Peyer's patch (tissue), 4 donors: Measurements from ENCODE around the gene PDSS2. TPM values are rescaled to one million over a fixed set of nuclear protein-coding genes. Genes with fewer than 3 reads are reported as not detected.
"Not testable (repeated sequence)": the region's sequence is repeated elsewhere in the genome, so short reads cannot be mapped to it uniquely, and the experiment has no call there.

Source experiments
- DNase-seq, 3 donors: peaks; one replicate each; pipeline ENCODE4 v3.0.0-alpha.2; 2017 to 2019
- H3K27ac ChIP-seq, 4 donors: fragments of 200-600 bp; sonication (generic); one replicate each; pipeline ENCODE4 v1.5.1; 2016 to 2019
- H3K27me3 ChIP-seq, 2 donors: fragments of 200-600 bp; sonication (generic); one replicate each; pipeline ENCODE4 v1.5.1; 2019
- H3K36me3 ChIP-seq, 3 donors: fragments of 200-600 bp; sonication (generic); one replicate each; pipeline ENCODE4 v1.5.1; 2016 to 2019
- H3K4me1 ChIP-seq, 4 donors: fragments of 200-600 bp; sonication (generic); one replicate each; pipeline ENCODE4 v1.5.1; 2016 to 2019
- H3K4me3 ChIP-seq, 4 donors: fragments of 200-600 bp; sonication (generic); 1 replicate in 3 of 4; 2 replicates in 1 of 4; pipeline ENCODE4 v1.5.1; 2016 to 2019; ENCODE audit warnings: mild to moderate bottlenecking in 1 of 4
- H3K9me3 ChIP-seq, 4 donors: fragments of 200-600 bp; sonication (generic); one replicate each; pipeline ENCODE4 v1.5.1; 2016 to 2019; ENCODE audit warnings: mild to moderate bottlenecking in 1 of 4
- POLR2A ChIP-seq, 2 donors: fragments of 450-650 bp; IDR thresholded peaks; one replicate each; pipeline ENCODE4 v1.5.1; 2017; ENCODE audit warnings: antibody characterized with exemption in 2 of 2, mild to moderate bottlenecking in 2 of 2, moderate library complexity in 2 of 2
- total RNA-seq, 4 donors: library from RNA; depleted of rRNA; stranded (reverse); fragments of >200 nt; gene quantifications; one replicate each; pipeline ENCODE4 v1.1.0, GENCODE V29; 2016
- TF ChIP-seq, protein P1 (sequence below), 6 experiments: fragments of 450-650 bp in 4 of 6; fragments of 200-600 bp in 2 of 6; sonication (generic) in 1 of 6; IDR thresholded peaks; one replicate each; pipeline ENCODE4 v1.5.1; 2017 to 2019; ENCODE audit warnings: antibody characterized with exemption in 6 of 6, mild to moderate bottlenecking in 3 of 6, moderate library complexity in 1 of 6

The PDSS2 gene
- total RNA-seq, 4 donors from 2014 or later, result 9.5 to 16.5 (median 15.4) TPM

GRCh38 chr6:107154131-107154800, 305.1 kb downstream of the PDSS2 start:
- Histone ChIP-seq H3K36me3 (no peaks in the 10 kb centered on the region), H3K27ac (peak overlapping the region in 1 of 4 donors; percentile 43), H3K4me1 (peaks cover 0 to 22% (median 1%) of the 10 kb centered on the region in 4 donors), H3K4me3 (no peak overlapping the region), H3K27me3 (no peaks in the 10 kb centered on the region), H3K9me3 (no peaks in the 10 kb centered on the region)
- TF ChIP-seq POLR2A (IDR thresholded peaks at IDR 0.05), result no peak
- TF ChIP-seq, protein P1, sequence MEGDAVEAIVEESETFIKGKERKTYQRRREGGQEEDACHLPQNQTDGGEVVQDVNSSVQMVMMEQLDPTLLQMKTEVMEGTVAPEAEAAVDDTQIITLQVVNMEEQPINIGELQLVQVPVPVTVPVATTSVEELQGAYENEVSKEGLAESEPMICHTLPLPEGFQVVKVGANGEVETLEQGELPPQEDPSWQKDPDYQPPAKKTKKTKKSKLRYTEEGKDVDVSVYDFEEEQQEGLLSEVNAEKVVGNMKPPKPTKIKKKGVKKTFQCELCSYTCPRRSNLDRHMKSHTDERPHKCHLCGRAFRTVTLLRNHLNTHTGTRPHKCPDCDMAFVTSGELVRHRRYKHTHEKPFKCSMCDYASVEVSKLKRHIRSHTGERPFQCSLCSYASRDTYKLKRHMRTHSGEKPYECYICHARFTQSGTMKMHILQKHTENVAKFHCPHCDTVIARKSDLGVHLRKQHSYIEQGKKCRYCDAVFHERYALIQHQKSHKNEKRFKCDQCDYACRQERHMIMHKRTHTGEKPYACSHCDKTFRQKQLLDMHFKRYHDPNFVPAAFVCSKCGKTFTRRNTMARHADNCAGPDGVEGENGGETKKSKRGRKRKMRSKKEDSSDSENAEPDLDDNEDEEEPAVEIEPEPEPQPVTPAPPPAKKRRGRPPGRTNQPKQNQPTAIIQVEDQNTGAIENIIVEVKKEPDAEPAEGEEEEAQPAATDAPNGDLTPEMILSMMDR (IDR thresholded peaks at IDR 0.05), result no peak
- DNase-seq, result peak in 1 of 3 donors; percentile 52

- H3K9me3 ChIP-seq, result no peaks in the 10 kb centered on the region
- no peaks in the 10 kb centered on the region for H3K36me3 ChIP-seq
- H3K27me3 ChIP-seq, result no peaks in the 10 kb centered on the region
- TF ChIP-seq, protein P1 (IDR thresholded peaks at IDR 0.05), result no peak
- no peak for TF ChIP-seq POLR2A (IDR thresholded peaks at IDR 0.05)
- H3K4me1 ChIP-seq, result peaks cover 0 to 22% (median 1%) of the 10 kb centered on the region in 4 donors
- no peak overlapping the region for H3K4me3 ChIP-seq
- H3K27ac ChIP-seq, result peak overlapping the region in 1 of 4 donors; percentile 60
- peak in 1 of 3 donors; percentile 50 for DNase-seq
Measured at GRCh38 chr6:107152638-107153430, 306.5 kb downstream of the PDSS2 start.

DNA sequence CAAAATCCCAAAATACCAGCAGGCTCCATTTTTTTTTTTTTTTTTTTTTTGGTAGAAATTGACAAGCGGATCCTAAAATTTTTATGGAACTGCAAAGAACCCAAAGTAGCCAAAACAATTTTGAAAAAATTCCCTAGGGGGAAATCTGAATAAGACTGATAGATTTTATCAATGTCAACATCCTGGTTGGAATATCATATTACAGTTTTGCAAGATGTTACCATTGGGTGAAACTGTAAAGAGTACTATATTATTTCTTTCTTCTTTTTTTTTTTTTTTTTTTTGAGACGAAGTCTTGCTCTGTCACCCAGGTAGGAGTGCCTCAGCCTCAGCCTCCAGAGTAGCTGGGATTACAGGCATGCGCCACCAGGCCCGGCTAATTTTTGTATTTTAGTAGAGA, 314.7 kb downstream of the PDSS2 start:
- Histone ChIP-seq H3K36me3 (no peaks in the 10 kb centered on the region), H3K4me1 (no peaks in the 10 kb centered on the region), H3K9me3 (no peaks in the 10 kb centered on the region), H3K4me3 (no peak overlapping the region), H3K27ac (no peak overlapping the region), H3K27me3 (no peaks in the 10 kb centered on the region)
- no peak for TF ChIP-seq POLR2A (IDR thresholded peaks at IDR 0.05)
- TF ChIP-seq, protein P1 (IDR thresholded peaks at IDR 0.05), result no peak
- no peak for DNase-seq

DNA sequence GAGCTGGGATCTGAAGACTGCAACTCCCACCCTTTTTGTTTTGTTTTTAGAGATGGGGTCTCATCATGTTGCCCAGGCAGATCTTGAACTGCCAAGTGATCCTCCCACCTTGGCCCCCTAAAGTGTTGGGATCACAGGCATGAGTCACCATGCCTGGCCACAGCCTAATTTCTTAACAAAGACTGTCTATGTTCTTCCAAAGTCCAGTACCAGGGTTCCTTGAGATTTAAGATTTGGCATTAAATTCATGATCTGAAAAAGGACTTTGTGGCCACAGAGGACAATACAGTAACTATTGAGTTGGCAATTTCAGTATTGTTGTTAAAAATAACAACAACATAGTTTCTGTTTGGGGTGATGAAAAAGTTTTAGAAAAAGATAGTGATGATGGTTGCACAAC, 315.4 kb downstream of the PDSS2 start:
- Histone ChIP-seq H3K27me3 (no peaks in the 10 kb centered on the region), H3K36me3 (no peaks in the 10 kb centered on the region), H3K9me3 (no peaks in the 10 kb centered on the region), H3K27ac (no peak overlapping the region), H3K4me1 (no peaks in the 10 kb centered on the region), H3K4me3 (no peak overlapping the region)
- no peak for DNase-seq
- no peak for TF ChIP-seq POLR2A (IDR thresholded peaks at IDR 0.05)
- TF ChIP-seq, protein P1 (IDR thresholded peaks at IDR 0.05), result no peak

- TF ChIP-seq, protein P1 (IDR thresholded peaks at IDR 0.05), result no peak
- TF ChIP-seq POLR2A (IDR thresholded peaks at IDR 0.05), result no peak
- no peaks in the 10 kb centered on the region for H3K36me3 ChIP-seq
- H3K4me1 ChIP-seq, result no peaks in the 10 kb centered on the region
- no peak for DNase-seq
- H3K27me3 ChIP-seq, result no peaks in the 10 kb centered on the region
- no peak overlapping the region for H3K4me3 ChIP-seq
- H3K27ac ChIP-seq, result no peak overlapping the region
- no peaks in the 10 kb centered on the region for H3K9me3 ChIP-seq
Measured at GRCh38 chr6:107140581-107140980, 318.8 kb downstream of the PDSS2 start.

GRCh38 chr6:107136324-107136723, 323.0 kb downstream of the PDSS2 start:
- not testable (repeated sequence) for H3K9me3 ChIP-seq, H3K27me3 ChIP-seq, H3K4me3 ChIP-seq, H3K27ac ChIP-seq, H3K36me3 ChIP-seq, H3K4me1 ChIP-seq, DNase-seq

- H3K9me3 ChIP-seq, H3K27ac ChIP-seq, DNase-seq, H3K27me3 ChIP-seq, H3K4me1 ChIP-seq, H3K36me3 ChIP-seq, H3K4me3 ChIP-seq: not testable (repeated sequence)
Measured at GRCh38 chr6:107135048-107135680, 324.2 kb downstream of the PDSS2 start.
